MM.1S (cell line): Measurements from ENCODE around the gene MIEF1.

ENCODE experiments used
- EZH2 ChIP-seq: fragments of 300-600 bp; sonication (generic); optimal IDR thresholded peaks from 2 replicates; pipeline ENCODE3; 2017; ENCODE audit warnings: low read depth, mild to moderate bottlenecking, antibody characterized with exemption, low read length, mixed read lengths
- EZH2phosphoT487 ChIP-seq: fragments of 300-600 bp; sonication (generic); IDR thresholded peaks from 2 replicates; pipeline ENCODE4 v1.6.1; 2018; ENCODE audit warnings: antibody characterized with exemption, low read length
- TF ChIP-seq, protein P1 (sequence below): fragments of 300-600 bp; sonication (generic); IDR thresholded peaks from 2 replicates; pipeline ENCODE4 v1.5.1; 2016; ENCODE audit warnings: antibody characterized with exemption, low read length, mixed read lengths

DNA sequence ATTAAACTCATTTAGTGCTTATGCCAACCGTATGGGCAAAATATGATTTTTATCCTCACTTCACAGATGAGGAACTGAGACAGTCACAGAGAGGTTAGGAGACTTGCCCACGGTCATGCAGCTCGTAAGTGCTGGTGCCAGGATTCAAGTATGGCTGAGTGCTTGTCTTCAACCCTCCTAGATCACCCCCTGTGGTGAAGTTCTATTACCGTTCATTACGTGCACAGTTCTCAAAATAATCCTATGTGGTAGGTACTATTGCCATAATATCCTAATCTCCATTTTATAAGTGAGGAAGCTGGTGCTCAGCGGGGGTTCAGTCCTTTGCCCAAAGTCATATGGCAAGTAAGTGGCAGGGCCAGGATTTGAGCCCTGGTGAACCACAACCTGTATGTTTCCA is 1.5 kb downstream of the MIEF1 start:
- TF ChIP-seq, protein P1, sequence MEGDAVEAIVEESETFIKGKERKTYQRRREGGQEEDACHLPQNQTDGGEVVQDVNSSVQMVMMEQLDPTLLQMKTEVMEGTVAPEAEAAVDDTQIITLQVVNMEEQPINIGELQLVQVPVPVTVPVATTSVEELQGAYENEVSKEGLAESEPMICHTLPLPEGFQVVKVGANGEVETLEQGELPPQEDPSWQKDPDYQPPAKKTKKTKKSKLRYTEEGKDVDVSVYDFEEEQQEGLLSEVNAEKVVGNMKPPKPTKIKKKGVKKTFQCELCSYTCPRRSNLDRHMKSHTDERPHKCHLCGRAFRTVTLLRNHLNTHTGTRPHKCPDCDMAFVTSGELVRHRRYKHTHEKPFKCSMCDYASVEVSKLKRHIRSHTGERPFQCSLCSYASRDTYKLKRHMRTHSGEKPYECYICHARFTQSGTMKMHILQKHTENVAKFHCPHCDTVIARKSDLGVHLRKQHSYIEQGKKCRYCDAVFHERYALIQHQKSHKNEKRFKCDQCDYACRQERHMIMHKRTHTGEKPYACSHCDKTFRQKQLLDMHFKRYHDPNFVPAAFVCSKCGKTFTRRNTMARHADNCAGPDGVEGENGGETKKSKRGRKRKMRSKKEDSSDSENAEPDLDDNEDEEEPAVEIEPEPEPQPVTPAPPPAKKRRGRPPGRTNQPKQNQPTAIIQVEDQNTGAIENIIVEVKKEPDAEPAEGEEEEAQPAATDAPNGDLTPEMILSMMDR: no peak
- TF ChIP-seq EZH2 (no peak), EZH2phosphoT487 (no peak)
